Daoy (cell line): ENCODE results near the gene CHRNA10. TPM values are rescaled to one million over a fixed set of nuclear protein-coding genes. Genes with fewer than 3 reads are reported as not detected.

Source experiments
- DNase-seq: peaks from one replicate; pipeline ENCODE4 v3.0.0-alpha.2; 2015; ENCODE audit warnings: low read depth
- total RNA-seq: library from RNA; depleted of rRNA; stranded (reverse); fragments of >200 nt; shearing (Covaris generic); gene quantifications from 2 replicates; pipeline ENCODE4 v1.2.3, GENCODE V29; 2014; rRNA removed

CHRNA10 gene, protein sequence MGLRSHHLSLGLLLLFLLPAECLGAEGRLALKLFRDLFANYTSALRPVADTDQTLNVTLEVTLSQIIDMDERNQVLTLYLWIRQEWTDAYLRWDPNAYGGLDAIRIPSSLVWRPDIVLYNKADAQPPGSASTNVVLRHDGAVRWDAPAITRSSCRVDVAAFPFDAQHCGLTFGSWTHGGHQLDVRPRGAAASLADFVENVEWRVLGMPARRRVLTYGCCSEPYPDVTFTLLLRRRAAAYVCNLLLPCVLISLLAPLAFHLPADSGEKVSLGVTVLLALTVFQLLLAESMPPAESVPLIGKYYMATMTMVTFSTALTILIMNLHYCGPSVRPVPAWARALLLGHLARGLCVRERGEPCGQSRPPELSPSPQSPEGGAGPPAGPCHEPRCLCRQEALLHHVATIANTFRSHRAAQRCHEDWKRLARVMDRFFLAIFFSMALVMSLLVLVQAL
- 0.27 and 0.86 TPM in 2 replicates for total RNA-seq

DNA sequence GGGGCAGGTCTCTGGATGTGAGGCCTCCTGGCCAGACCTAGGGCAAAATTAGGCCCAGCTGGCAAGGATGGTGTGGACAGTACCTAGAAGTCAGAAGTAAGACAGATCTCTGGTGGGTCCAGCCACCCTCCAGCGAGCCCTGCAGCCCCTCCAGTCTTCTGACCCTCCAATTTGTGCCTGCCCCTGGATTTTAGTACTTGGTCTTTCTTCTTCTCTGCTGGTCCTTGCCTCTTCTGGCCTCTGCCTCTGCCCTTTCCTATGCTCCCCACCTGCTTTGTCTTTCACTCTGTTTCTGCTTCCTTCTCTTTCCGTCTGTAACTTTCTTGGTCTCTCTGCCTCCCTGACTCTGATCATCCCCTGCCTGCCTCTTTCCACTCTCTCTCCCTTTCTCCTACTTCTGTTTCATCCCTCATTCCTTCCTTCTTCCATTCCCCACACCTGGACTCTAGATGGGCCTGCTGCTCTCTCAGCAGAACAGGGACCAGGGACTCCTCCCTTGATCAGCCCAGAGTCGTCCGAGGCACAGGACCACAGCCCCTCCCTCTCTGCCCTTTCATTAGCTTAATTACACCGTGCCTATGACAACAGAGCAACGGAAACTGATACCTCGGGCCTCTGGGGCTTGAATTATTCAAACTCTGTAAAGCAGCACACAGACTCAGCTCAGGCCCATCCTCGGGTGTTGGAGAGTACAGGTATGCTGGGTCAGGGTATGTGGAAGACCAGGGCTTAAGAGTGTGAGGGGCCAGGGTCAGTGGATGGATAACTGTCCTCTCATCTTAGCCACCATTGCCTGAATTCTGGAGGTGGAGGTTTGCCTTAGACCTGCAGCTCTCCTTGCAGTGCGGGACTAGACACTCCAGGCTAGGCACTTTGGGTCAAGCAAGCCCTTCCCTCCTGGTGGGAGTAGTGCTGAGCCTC lies at the start of gene CHRNA10:
CHRNA10 (minus strand) TSS at position 51 of the 921 bp plus-strand sequence. CDS start 72 bp downstream, outside the sequence.
- no peak for DNase-seq

DNA sequence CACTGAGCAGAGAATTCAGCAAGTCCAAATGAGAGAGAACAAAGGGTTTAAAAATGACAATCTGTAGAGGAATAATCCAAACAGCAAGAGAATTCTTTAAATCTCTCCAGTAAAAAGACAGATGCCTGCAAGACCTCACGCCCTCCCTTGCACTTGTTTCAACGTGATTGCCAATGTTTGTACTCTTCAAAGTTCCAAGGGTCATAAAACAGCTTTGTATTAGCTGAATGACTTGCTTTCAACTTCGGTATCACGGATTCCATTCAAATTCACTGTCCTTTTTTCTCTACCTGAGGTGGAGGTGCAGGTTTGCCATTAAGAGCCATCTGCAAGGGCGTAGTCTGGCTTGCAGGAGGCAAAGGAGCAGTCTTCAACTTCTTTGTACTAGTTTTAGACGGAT lies 41.1 kb upstream of the CHRNA10 start:
- no peak for DNase-seq

DNA sequence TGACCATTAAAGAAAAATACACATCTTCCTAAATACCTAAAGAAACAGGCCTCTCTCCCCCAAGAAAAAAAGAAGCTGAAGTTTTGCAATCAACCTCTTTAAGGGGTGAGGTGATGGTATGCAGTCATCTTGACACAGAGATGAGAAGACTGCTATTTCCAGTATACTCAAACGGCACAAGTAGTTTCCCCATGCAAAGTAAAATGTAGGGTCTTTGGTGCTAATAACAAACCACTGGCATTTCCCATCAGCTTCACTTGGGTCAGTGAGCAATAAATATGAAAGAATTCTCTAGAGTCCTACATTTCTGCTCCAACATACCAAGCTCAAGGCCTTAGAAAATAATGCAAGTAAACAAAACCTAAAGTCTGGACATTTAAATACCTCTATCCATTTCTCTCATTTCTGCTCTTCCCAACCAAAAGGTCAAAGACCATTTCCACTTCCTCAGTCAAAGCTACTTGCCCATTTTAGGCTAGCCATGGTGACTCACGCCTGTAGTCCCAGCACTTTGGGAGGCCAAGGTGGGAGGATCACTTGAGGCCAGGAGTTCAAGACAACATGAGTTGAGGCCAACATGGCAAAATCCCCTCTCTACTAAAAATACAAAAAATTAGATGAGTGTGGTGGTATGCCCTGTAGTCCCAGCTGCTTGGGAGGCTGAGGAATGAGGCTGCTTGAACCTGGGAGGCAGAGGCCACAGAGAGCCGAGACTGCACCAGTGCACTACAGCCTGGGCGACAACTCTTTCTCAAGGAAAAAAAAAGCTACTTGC lies 39.5 kb upstream of the CHRNA10 start:
- no peak for DNase-seq

DNA sequence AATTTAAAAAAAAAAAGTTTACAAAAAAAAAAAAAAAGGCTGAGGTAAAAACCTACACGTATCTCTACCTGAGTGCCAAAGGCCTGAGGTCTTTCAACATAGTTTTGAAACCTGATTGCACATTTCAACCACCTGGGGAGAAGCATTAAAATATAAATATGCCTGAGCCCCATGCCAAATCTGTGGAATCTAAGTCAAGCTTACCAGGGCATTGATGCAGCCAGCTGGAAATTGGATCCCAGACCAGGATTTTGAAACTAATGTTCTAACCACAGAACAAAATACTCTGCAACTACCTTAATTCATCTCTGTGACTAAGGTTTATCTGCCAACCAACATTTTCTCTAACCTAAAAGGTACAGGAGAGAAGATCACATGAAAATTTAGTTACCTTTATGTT lies 38.8 kb upstream of the CHRNA10 start:
- no peak for DNase-seq

DNA sequence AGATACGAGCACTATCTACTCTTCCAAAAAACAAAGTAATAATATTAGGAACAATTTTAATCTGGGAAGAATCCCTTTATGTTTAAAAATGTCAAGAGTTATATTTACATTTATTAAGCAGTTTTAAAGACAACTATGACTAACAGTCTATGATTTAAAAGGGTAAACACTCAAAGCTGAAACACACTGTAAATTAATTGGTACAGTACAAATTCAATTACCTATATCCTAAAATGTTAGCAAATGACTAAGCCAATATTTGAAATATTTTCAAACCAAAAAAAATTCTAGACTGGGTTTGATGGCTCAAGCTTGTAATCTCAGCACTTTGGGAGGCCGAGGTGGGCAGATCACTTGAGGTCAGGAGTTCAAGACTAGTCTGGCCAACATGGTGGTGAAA lies 36.0 kb upstream of the CHRNA10 start:
- no peak for DNase-seq

DNA sequence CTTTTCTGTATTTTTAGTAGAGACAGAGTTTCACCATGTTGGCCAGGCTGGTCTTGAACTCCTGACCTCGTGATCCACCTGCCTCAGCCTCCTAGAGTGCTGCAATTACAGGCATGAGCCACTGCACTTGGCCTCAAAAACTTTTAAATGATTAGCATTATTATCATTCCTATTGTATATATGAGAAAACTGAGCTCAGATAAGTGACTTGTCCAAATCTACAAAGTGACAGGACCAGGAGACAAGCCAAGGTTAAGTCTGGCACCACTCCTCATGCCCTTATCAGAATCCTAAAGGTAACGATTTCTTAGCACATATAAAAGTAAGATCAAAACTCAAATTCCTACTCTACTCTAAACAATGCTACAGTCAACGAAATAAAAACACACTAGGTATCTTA lies 32.2 kb upstream of the CHRNA10 start:
- no peak for DNase-seq

DNA sequence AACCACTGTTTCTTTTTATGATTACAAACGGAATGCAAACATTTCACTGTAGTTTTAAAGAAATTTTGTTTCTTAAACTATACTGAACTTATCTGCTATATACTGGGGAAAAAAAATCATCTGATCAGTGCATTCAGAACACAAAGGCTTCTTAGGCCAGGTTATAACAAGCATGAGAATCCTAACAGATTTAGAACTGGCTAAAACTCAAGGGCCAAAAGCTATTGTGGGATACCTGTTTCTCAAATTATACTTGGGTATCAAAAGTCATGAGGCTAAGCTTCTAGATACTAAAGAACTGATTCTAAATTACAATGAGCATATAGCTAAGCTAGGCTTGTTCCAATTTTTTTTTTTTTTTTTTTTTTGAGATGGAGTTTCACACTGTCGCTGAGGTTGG lies 29.7 kb upstream of the CHRNA10 start:
- DNase-seq: no peak

DNA sequence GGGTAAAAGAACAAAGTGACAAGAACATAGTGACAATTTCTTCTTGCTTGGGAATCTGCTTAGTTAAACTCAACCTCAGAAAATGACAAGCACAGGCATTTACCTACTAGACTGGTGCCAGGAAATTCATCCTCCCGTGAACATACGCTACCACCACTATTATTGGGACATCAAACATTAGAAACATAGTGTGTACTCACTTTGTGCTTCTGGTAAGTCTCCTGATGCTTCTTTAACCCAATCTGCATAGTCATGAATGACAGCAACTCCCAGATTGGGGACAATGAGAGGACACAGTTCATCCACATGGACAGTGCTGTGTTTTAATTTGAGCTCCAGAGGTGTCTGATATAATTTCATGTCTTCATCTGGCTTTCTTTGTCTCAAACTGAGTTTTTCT lies 29.2 kb upstream of the CHRNA10 start:
- DNase-seq: no peak

DNA sequence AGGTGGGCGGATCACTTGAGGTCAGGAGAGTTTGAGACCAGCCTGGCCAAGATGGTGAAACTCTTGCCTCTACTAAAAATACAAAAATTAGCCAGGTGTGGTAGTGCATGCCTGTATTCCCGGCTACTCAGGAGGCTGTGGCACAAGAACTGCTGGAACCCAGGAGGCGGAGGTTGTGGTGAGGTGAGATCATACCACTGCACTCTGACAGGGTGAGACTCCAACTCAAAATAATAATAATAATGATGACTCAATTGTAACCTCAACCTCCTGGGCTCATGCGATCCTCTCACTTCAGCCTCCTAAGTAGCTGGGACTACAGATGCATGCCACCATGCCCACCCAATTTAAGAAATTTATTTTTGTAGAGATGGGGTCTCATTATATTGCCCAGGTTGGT lies 15.6 kb upstream of the CHRNA10 start:
- DNase-seq: peak; percentile 64

DNA sequence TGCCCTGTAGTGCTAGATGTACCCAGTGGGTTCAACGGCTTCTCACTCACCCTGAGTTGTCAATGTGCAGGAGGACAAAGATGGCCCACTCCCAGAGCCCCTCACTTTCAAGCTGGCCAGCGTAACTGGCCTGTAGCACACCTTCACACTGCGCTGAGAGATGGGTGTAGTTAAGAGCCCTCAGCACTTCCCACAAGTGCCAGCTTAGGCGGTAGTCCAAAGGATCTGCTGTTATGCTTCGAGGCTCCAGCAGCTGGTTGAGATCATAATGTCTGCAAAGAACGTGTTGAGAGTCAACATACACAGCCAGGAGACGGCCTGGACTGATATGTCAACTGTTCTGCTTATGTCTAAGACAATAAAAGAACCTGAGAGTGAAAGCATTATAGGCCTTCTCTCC lies 14.7 kb upstream of the CHRNA10 start:
- DNase-seq: no peak

DNA sequence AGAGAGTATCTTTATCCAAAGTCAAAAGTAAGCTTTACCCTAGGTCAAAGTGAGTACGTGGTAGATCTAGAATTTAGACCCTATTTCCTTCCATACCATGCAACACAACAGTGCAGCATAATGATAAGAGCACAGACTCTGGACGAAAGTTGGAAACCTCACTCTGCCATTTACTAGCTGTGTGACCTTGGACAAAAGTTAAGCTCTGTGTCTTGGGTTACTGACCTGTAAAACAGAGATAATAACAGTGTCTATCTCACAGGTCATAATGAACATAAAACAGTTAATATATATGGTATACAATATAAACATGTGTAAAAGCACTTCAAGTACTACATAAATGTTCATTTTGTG lies 13.6 kb upstream of the CHRNA10 start:
- no peak for DNase-seq

DNA sequence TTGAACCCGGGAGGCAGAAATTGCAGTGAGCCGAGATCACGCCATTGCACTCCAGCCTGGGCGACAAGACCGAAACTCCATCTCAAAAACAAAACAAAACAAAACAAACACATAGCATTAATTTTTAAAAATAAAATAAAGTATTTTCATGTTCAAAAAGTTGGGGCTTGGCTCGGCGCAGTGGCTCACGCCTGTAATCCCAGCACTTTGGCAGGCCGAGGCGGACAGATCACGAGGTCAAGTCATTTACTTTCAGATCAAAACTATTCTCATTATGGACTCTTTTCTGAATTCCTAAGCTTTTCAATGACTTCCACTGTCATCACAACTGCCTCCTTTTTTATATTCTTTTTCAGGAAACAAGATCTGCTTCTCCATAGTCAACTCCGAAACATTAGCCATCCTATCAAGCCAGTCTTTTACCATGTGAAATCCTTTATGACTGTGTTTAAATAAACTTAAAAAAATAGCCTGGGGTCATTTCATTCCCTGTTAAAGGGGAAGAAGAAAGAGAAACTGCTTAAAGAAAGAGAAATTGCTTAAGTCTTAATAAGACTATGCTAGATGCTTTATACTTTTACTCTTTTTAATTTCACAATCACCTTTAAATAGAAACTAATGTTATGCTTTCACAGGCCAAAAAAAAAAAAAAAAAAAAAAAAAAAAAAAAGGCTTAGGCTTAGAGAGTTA lies 13.1 kb upstream of the CHRNA10 start:
- no peak for DNase-seq

DNA sequence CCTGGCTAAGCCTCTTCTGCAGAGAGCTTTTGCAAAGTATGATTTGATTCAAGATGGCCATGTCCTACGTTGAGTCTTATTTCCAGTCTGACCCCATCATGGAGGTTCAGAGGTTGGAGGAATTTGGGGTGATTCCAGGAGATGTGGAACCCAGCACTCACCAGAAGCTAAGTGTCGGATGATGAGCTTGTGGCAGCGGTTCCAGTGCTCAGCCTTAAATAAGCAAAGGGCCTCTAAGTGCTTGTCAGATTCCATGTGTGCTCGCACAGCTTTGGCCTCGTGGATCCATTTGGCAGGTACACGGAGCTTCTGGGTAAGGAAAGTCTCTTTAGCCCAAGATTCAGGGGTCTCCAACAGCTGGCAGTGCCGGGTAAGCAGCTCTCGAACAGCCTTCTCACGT lies 11.9 kb upstream of the CHRNA10 start:
- DNase-seq: no peak

DNA sequence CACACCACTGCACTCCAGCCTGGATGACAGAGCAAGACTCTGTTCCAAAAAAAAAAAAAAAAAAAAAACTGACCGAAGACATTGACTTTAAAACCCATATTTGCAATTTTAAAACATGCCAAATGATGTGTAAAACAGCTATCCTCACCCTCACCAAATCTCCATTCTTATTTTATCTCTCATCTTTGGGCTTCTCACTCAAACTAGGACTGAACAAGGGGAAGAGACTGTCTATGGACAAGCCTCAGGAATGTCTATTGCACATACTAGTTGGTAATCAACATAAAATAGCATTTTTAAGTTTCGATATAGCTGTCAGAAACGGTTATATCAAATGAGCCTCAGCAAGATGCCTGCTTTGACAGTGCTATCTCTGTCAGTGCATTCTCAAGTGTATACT lies 7.9 kb upstream of the CHRNA10 start:
- no peak for DNase-seq

DNA sequence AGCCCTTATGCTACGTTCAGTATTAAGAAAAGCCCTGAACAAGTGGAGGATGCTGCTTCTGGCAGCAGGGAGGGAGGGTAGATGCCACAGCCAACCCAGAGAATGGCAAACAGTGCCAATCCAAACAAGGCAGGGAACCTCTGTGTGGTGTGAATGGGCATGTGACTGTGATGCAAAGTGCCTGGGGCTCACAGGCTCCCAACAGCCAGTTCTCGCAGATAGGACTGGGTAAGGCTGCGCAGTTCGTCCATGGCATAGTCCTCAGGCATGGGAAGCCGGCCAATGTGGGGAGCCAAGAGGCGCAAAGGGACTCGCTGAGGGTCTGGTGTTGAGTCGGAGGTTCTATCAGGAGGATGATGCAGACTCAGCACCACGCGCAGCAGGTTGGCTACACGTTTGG lies 4.8 kb upstream of the CHRNA10 start:
- no peak for DNase-seq

DNA sequence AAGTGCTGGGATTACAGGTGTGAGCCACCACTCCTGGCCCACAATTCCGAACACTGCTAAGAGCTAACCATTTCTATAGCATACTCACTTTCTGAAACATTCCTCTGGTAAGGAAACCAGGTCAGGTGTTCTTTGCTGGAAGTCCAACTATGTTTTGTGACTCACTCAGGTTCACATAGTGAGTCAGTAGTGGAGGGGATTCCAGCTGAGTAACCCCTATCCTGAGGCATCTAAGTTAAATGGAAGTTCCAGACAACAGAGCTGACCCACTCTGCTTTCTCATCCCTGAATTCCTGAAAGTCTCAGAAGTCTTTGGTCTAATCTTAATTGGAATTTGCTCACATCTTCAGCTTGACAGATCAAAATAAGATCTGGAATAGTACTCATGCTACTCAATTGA lies 3.0 kb upstream of the CHRNA10 start:
- DNase-seq: peak; percentile 67

DNA sequence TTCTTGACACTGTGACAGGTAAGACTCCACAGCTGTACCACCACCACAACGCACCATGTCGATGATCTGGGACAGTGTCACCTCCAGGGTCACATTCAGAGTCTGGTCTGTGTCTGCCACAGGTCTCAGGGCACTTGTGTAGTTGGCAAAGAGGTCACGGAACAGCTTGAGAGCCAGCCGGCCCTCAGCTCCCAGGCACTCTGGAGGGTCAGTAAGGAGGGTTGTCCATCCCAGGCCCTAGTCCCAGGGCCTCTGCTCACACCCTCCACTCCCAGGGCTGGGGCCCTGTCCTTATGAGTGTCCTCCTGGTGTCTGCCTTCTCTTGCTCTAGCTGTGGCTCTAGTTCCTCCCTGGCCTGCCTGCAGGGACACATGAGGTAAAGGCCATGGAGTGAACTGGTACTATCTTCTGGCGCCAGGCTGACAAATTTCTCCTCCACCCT lies 1.4 kb downstream of the CHRNA10 start:
- DNase-seq: no peak

DNA sequence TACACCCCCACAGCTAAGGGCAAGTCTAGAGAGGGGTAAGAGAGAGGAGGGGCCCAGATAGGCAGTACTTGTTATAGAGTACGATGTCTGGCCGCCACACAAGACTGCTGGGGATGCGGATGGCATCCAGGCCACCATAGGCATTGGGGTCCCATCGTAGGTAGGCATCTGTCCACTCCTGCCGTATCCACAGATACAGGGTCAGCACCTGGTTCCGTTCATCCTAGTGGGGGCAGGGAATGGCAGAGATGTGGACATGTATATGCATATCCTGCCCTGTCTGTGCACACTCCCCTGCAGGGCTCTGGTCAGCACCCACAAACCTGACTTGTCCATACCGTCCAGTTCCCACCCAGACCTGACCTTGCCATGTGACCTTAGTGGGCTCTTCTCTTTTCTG lies 2.1 kb downstream of the CHRNA10 start:
- no peak for DNase-seq

DNA sequence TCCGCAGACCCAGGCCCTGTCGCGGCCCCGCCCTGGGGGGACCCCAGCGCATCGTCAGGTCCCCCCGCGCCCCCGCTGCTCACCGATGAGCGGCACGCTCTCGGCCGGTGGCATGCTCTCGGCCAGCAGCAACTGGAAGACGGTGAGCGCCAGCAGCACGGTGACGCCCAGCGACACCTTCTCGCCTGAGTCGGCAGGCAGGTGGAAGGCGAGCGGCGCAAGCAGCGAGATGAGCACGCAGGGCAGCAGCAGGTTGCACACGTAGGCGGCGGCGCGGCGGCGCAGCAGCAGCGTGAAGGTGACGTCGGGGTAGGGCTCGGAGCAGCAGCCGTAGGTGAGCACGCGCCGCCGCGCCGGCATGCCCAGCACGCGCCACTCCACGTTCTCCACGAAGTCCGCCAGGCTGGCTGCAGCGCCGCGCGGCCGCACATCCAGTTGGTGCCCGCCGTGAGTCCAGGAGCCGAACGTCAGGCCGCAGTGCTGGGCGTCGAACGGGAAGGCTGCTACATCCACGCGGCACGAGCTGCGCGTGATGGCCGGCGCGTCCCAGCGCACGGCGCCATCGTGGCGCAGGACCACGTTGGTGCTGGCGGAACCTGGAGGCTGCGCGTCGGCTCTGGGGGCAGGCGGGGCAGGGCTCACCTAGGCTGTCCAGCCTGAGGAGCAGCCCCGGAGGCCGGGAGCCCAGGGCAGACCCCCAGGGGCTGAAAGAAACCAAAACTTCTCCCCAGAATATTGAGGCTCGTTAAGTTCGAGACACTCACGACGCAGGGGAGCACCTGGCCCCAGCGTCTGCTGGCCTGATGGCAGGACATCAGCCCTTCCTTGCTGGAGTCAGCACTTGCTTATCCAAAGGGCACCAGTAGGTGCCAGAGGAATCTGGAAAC lies 3.8 kb downstream of the CHRNA10 start:
- no peak for DNase-seq

DNA sequence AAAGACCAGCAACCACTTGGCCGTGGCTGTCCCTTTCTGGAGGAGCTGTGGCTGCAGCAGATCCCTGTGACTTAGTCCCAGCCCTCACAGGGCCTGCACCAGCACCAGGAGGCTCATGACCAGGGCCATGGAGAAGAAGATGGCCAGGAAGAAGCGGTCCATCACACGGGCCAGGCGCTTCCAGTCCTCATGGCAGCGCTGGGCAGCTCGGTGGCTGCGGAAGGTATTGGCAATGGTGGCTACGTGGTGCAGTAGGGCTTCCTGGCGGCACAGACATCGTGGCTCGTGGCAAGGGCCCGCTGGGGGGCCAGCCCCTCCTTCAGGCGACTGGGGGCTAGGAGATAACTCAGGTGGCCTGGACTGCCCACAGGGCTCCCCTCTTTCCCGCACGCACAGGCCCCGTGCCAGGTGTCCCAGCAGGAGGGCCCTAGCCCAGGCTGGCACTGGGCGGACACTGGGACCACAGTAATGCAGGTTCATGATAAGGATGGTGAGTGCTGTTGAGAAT lies 5.1 kb downstream of the CHRNA10 start:
- DNase-seq: no peak
